Smooth muscle cell (in vitro differentiated cells): ENCODE measurements around the gene ANKRD44. TPM values are rescaled to one million over a fixed set of nuclear protein-coding genes. Genes with fewer than 3 reads are reported as not detected.
"Not testable (repeated sequence)": the region's sequence is repeated elsewhere in the genome, so short reads cannot be mapped to it uniquely, and the experiment has no call there.

ENCODE experiments used
- DNase-seq: peaks from one replicate; lab custom pipeline; 2025; ENCODE audit not compliant: unreplicated experiment; lab: John Stamatoyannopoulos, UW
- H2AFZ ChIP-seq: fragments of 200-600 bp; sonication (generic); 2 replicates; pipeline ENCODE4 v1.6.0; 2016; ENCODE audit warnings: antibody characterized with exemption, low read depth, mild to moderate bottlenecking
- H3F3A ChIP-seq: fragments of 200-600 bp; sonication (generic); 2 replicates; pipeline ENCODE4 v1.6.0; 2017; ENCODE audit warnings: antibody characterized with exemption, low read depth
- H3K27ac ChIP-seq: fragments of 200-600 bp; sonication (generic); 2 replicates; pipeline ENCODE4 v1.5.1; 2016; ENCODE audit warnings: low read depth, mild to moderate bottlenecking
- H3K27me3 ChIP-seq: fragments of 200-600 bp; sonication (generic); 2 replicates; pipeline ENCODE4 v1.6.1; 2016; ENCODE audit warnings: low read depth, mild to moderate bottlenecking
- H3K36me3 ChIP-seq: fragments of 200-600 bp; sonication (generic); 2 replicates; pipeline ENCODE4 v1.5.1; 2016; ENCODE audit warnings: low read depth
- H3K4me1 ChIP-seq: fragments of 200-600 bp; sonication (generic); 2 replicates; pipeline ENCODE4 v1.5.1; 2016; ENCODE audit warnings: low read depth
- H3K4me2 ChIP-seq: fragments of 200-600 bp; sonication (generic); 2 replicates; pipeline ENCODE4 v1.6.0; 2016; ENCODE audit warnings: mild to moderate bottlenecking
- H3K4me3 ChIP-seq: fragments of 200-600 bp; sonication (generic); 2 replicates; pipeline ENCODE4 v1.5.1; 2016; ENCODE audit warnings: mild to moderate bottlenecking
- H3K79me2 ChIP-seq: fragments of 200-600 bp; sonication (generic); 2 replicates; pipeline ENCODE4 v1.6.0; 2016; ENCODE audit warnings: low read depth, mild to moderate bottlenecking
- H3K9ac ChIP-seq: fragments of 200-600 bp; sonication (generic); 2 replicates; pipeline ENCODE4 v1.6.0; 2016; ENCODE audit warnings: low read depth
- H3K9me3 ChIP-seq: fragments of 200-600 bp; sonication (generic); replicated peaks from 2 replicates; pipeline ENCODE4 v1.5.1; 2016; ENCODE audit warnings: low read depth
- H4K20me1 ChIP-seq: fragments of 200-600 bp; sonication (generic); 2 replicates; pipeline ENCODE4 v1.6.0; 2016; ENCODE audit warnings: low read depth
- CTCF ChIP-seq: fragments of 200-600 bp; sonication (generic); IDR thresholded peaks from 2 replicates; pipeline ENCODE4 v1.5.1; 2017; ENCODE audit warnings: borderline replicate concordance, mild to moderate bottlenecking, antibody characterized with exemption; ENCODE audit not compliant: insufficient read depth, poor library complexity, severe bottlenecking
- WGBS: methylation state at CpG from one replicate; pipeline ENCODE4 v1.1.7; 2016; ENCODE audit warnings: low lambda C conversion rate; 5-methylcytosine and 5-hydroxymethylcytosine counted together
- polyA plus RNA-seq: library from polyadenylated mRNA; unstranded; fragments of >200 nt; fragmentation: Nextera tagmentation; extraction: Ambion mirVana; gene quantifications from 2 replicates; pipeline ENCODE4 v1.2.1, GENCODE V29; 2016
- total RNA-seq: library from RNA; depleted of rRNA; stranded (reverse); fragments of >200 nt; gene quantifications from 2 replicates; pipeline ENCODE4 v1.2.3, GENCODE V29; 2014

ANKRD44 gene
- total and polyA plus RNA-seq, 2 experiments from 2014 or later: 3.6 to 5.5 TPM

GRCh38 chr2:197348721-197349360 lies 38.3 kb upstream of the ANKRD44 start:
- TF ChIP-seq CTCF: no peak
- Histone ChIP-seq H3K9ac (no peak overlapping the region), H3K4me1 (no peaks in the 10 kb centered on the region), H2AFZ (no peak overlapping the region), H3K4me2 (no peak overlapping the region), H3K79me2 (no peaks in the 10 kb centered on the region), H4K20me1 (no peaks in the 10 kb centered on the region), H3K27me3 (no peaks in the 10 kb centered on the region), H3F3A (no peaks in the 10 kb centered on the region), H3K4me3 (no peak overlapping the region), H3K36me3 (no peaks in the 10 kb centered on the region), H3K27ac (no peak overlapping the region), H3K9me3 (no peaks in the 10 kb centered on the region)
- no peak for DNase-seq
- 90% methylated on average over 5 of the region's 5 CpGs for WGBS

GRCh38 chr2:197345846-197346370 lies 35.3 kb upstream of the ANKRD44 start:
- WGBS: 79% methylated on average over 5 of the region's 5 CpGs
- TF ChIP-seq CTCF: no peak
- H3K9me3 ChIP-seq: no peaks in the 10 kb centered on the region
- no peak overlapping the region for H2AFZ ChIP-seq
- no peak overlapping the region for H3K9ac ChIP-seq
- H3K4me1 ChIP-seq: no peaks in the 10 kb centered on the region
- no peaks in the 10 kb centered on the region for H3K36me3 ChIP-seq
- no peaks in the 10 kb centered on the region for H3K27me3 ChIP-seq
- no peaks in the 10 kb centered on the region for H3K79me2 ChIP-seq
- no peaks in the 10 kb centered on the region for H3F3A ChIP-seq
- no peak overlapping the region for H3K4me3 ChIP-seq
- H3K27ac ChIP-seq: no peak overlapping the region
- DNase-seq: no peak
- no peak overlapping the region for H3K4me2 ChIP-seq
- no peaks in the 10 kb centered on the region for H4K20me1 ChIP-seq

GRCh38 chr2:197343968-197344367 lies 33.4 kb upstream of the ANKRD44 start:
- H4K20me1 ChIP-seq, H2AFZ ChIP-seq, H3K4me2 ChIP-seq, H3K4me1 ChIP-seq, H3K27me3 ChIP-seq, H3K27ac ChIP-seq, H3K4me3 ChIP-seq, H3K36me3 ChIP-seq, H3F3A ChIP-seq, H3K79me2 ChIP-seq, DNase-seq, H3K9me3 ChIP-seq, H3K9ac ChIP-seq: not testable (repeated sequence)
- 82% methylated on average over 5 of the region's 5 CpGs for WGBS

- no peaks in the 10 kb centered on the region for H3K79me2 ChIP-seq
- WGBS: 95% methylated on average over 5 of the region's 5 CpGs
- H4K20me1 ChIP-seq: no peaks in the 10 kb centered on the region
- H2AFZ ChIP-seq: no peak overlapping the region
- no peaks in the 10 kb centered on the region for H3K27me3 ChIP-seq
- H3K9me3 ChIP-seq: no peaks in the 10 kb centered on the region
- no peak overlapping the region for H3K4me2 ChIP-seq
- DNase-seq: no peak
- no peak overlapping the region for H3K9ac ChIP-seq
- H3K27ac ChIP-seq: no peak overlapping the region
- H3K4me3 ChIP-seq: no peak overlapping the region
- TF ChIP-seq CTCF: no peak
- no peaks in the 10 kb centered on the region for H3K36me3 ChIP-seq
- H3K4me1 ChIP-seq: no peaks in the 10 kb centered on the region
- H3F3A ChIP-seq: no peaks in the 10 kb centered on the region
Observed at GRCh38 chr2:197340591-197340990, 30.0 kb upstream of the ANKRD44 start.
